NCI-H1105 treated with DMSO at 0.1 percent for 48 hours (cell line): ENCODE data around the gene CCDC40.
"Not testable (repeated sequence)": the region's sequence is repeated elsewhere in the genome, so short reads cannot be mapped to it uniquely, and the experiment has no call there.

Experiments
- DNase-seq: peaks from one replicate; lab custom pipeline; 2025; lab: John Stamatoyannopoulos, UW

CCDC40 gene

DNA sequence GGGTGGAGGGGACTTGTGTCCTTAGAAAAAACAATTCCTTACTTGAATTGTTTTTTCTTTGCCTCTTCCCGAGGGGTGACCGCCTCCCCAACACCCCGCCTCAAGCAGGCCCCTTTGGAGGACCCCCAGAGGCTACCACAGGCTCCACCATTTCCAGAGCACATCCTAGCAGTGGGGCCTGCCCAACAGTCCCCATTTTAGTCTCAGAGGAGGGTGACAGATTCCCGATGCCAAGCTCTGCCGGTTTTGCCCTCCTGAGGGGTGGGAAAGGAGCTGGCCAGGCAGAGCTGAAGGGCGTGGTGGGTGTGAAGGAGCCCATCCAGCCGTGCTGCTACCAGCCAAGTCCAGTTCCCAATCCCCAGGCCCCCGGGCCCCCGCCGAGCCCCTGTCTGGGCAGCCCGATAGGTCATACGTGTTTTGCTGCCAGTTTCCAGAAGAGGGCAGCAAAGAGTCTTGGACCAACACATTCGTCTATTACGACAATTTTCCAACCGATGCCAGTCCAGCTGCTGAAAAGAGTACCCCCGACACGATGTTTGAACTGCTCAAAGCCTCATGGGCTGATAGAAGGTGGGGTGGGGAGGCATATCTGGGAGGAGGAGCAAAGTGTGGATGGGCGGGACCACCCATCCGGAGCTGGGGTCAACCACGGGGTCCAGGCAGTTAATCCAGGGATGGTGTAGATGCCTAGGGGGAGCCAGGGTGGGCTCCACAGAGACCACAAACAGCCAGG is 46.1 kb downstream of the CCDC40 start:
- peak; percentile 69 for DNase-seq

DNA sequence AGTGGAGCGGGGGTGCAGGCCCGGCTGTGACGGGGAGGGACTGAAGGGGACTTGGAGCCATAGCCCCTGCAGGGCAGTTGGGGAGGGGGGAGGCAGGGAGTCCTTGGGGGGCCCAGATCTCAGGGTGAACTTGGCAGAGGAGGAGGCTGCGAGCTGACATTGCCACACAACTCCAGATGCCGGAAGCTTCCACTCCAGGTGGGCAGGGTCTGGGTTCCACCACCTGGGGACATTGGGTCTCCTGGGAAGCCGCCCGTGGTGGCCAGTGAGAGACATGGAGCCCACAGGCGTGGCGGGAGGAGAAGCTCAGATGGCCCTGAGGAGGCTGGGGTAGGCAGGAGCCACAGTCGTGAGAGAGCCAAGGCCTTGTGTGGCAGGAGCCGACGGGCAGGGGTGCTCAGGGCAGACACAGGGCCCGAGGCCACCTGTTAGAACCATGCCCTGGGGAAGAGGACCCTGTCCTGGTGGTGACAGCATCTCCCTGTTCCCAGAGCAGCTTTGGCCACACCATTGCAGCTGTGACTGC is 46.8 kb downstream of the CCDC40 start:
- DNase-seq = no peak

DNA sequence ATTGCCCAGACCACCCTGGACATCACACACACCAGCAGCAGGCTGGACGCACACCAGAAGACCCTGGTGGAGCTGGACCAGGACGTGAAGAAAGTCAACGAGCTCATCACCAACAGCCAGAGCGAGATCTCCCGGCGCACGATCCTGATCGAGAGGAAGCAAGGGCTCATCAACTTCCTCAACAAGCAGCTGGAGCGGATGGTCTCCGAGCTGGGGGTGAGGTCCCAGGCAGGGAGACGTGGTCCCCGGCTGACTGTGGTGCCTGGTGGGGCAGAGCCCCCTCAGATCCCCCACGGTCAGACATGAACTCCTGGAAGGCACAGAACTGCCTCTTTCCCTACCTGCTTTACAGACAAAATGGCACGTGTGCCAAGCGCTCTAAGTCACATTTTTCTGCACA is 48.3 kb downstream of the CCDC40 start:
- no peak for DNase-seq

DNA sequence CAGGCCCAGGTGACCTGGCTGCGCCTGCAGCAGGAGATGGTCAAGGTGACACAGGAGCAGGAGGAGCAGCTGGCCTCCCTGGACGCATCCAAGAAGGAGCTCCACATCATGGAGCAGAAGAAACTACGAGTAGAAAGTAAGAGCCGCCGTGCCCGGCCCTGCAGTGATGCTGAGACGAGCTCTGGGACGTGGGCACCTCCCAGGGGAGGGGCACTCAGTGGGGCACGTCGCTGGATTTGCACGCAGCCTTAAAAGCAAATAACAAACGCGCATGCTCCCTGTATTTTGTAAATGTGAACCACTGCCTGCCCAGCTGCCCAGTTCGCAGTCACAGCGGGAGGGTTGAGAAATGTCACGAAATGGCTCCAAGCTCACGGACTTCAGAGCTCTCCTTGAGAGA is 49.6 kb downstream of the CCDC40 start:
- DNase-seq = no peak

DNA sequence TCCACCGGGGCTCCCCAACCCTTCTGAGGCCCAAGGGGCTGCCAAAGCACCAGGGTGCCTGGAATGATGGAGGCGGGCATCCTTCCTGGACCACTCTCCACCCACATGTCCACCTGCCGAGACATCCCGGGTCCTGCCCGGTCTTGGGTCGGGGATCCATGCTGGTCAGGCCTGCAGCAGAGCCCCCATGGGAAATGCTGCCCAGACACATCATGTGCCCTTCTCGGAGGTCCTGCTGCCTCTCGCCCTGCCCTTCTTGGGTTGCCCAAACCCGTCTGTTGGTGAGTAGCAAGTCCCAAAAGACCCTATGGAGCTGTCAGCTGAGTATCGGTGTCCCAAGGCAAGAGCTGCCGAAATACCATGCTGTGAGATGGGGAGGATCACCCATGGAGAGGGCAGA is 50.2 kb downstream of the CCDC40 start:
- DNase-seq = no peak

DNA sequence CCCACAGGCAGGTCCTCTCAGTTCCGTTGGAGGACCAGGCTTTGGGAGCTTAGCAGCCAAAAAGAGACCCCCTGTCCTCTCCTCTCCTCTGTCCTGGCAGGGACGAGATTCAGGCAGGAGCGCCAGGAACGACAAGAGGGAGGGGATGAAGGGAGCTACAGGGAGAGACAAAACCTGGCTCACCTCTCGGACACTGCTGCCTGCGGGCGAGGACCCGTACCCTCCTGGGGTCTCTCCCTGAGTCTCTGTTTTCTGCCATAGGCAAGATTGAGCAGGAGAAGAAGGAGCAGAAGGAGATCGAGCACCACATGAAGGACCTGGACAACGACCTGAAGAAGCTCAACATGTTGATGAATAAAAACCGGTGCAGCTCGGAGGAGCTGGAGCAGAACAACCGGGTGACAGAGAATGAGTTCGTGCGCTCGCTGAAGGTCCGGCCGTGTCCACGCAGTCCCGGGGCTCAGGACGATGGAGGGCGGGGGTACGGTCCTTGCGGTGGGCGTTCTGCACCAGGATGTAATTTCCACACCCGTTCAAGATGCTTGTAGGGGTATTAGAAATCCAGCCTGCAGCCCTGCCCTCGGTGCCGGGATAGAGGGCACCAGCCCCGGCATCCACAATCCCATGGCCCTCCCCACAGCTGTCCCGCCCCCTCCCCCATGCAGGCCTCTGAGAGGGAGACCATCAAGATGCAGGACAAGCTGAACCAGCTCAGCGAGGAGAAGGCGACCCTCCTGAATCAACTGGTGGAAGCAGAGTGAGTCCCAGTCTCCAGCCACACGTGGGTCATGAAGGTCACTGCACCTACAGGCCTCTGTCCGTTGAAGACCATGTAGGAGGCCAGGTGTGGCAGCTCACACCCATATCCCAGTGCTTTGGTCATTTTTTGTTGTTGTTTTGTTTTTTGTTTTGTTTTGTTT is 51.2 kb downstream of the CCDC40 start:
- no peak for DNase-seq

DNA sequence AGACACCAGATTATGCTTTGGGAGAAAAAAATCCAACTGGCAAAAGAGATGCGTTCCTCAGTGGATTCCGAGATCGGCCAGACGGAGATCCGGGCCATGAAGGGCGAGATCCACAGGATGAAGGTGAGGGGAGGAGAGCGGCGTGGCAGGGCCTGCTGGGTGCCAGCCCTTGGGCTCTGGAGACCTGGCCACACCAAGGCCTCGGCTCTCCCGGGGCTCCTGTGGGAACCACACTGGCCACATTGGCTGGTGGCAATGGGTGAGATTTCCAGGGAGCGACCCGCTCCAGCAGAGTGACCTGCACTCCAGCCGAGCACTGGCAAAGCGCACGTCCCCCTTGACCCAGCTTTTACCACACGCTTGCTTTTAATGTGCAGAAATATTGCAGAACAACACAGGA is 53.3 kb downstream of the CCDC40 start:
- DNase-seq = no peak

DNA sequence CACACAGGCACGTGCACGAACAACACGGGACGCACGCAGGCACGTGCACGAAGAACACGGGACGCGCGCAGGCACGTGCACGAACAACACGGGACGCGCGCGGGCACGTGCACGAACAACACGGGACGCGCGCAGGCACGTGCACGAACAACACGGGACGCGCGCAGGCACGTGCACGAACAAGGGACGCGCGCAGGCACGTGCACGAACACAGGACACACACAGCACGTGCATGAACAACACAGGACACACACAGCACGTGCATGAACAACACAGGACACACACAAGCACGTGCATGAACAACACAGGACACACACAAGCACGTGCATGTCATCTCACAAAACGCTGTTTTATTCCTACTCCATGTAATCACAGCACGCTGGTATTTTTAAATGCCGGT is 53.7 kb downstream of the CCDC40 start:
- not testable (repeated sequence) for DNase-seq

DNA sequence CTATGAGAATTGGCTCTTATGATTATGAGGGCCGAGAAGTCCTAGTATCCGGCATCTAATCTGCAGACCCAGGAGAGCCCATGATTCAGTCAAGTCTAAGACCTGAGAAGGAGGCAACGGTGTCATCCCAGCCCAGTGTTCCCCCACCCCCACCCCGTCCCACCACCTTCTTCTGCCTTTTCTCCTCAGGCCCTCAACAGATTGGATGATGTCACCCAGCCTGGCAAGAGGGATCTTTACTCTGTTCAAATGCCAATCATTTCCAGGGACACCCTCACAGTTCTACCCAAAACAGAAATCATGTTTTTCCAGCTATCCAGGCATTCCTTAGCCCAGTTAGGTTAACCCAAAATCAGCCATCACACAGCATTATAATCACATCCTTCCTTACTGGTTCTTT is 54.9 kb downstream of the CCDC40 start:
- DNase-seq = no peak

DNA sequence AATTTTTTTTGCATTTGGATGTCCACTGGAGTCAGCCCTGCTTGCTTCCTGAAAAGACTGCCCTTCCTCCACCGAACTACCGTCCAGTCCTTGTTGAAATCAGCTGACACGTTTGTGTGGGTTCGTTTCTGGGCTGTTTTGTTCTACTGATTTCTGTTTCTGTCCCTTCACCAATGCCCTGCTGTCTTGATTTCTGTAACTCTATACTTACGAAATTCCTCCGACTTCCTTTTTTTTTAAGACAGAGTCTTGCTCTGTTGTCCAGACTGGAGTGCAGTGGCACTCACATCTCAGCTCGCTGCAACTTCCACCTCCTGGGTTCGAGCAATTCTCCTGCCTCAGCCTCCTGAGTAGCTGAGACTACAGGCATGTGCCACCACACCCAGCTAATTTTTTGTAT is 56.5 kb downstream of the CCDC40 start:
- DNase-seq = no peak

DNA sequence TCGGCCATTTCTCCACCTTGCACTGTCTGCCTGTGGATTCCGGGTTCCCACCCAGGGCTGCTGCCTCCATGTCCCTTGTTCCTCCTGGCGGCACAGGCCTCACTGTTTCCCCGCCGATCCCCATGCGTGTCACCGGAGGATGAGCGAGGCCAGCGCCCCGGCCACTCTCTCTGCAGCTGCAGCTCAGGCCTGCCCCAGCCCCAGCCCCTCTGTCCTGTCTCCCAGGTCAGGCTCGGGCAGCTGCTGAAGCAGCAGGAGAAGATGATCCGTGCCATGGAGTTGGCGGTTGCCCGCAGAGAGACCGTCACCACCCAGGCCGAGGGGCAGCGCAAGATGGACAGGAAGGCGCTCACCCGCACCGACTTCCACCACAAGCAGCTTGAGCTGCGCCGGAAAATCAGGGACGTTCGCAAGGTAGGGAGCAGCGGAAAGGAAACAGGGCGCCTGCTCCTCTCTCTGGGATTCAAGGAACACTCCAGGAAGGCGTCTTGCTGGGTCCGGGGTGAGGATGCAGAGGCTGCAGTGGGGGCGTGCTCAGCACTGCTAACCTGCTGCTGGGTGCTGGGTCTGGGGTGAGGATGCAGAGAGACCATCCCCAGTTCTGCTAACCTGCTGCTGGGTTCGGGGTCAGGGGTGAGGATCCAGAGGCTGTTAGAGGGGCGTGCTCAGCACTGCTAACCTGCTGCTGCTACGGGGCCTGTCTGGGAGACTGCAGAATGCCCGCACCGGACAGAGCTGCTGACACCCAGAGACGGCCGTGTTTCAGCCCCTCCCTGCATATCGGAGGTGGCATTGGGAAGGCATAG is 58.8 kb downstream of the CCDC40 start:
- DNase-seq = no peak

DNA sequence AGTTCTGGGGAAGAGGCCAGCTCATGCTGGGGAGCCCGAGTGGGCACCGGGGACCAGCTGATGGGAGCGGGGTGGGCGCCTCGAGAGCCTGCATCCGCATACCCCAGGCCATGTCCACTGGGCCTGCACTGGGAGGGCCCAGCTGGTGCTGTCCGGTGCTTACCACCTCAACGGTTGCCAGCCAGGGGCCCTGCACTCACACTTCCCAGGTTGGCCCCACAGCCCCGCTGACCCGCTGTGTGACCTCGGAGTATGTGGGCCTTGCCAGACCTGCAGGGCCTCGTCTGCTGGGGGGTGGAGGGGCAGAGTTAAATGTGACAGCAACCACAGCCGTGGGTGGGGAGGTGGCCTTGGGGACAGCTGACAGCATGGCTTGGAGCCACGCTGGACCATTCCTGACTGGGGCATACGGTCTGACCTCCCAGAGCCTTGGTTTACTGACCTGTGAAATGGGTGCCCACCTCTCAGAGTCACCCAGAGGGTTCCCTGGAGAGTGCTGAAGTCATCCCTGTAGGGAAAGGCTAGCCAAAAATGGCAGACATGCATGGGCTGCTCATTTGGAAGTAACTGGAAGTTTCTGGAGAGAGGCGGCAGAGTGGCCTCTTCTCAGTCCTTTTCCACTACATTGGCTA is 59.5 kb downstream of the CCDC40 start:
- DNase-seq = no peak

DNA sequence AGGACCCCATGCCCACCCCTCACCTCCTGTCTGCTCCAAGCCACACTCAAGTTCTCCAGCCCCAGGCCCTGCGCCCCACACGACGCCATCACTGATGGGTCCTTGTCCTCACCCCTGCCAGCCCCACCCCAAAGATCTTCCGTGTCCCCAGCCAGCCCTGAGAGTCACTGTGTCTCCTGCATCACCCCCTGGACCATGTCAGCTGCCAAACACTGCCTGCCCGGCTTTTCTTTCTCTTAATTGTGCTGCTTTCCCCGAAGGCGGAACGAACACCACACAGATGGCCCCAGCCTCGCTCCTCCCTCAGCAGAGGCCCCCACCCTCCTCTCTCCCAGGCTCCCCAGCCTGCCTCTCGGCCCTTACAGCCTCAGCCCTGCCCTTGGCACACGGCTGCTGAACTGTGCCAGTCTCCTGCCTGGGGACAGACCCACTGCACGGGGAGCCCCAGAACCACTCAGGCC is 60.1 kb downstream of the CCDC40 start:
- no peak for DNase-seq

DNA sequence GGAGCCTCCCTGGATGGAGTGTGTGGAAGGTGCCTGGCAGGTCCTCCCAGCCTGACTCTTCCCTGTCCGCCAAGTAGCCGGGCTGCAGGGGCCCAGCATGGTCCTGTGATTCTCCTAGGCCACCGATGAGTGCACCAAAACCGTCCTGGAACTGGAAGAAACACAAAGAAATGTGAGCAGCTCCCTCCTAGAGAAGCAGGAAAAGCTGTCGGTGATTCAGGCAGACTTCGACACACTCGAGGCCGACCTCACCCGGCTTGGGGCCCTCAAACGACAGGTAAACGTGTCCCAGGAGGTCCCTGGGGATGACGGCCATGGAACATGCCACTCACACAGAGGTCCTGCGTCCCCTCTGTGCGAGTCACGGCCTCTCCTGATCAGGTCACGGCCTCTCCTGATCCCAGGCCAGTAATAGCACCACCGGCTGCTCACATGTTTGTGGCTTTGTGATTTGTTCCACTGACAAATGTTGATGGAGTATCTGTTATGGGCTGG is 60.7 kb downstream of the CCDC40 start:
- no peak for DNase-seq

DNA sequence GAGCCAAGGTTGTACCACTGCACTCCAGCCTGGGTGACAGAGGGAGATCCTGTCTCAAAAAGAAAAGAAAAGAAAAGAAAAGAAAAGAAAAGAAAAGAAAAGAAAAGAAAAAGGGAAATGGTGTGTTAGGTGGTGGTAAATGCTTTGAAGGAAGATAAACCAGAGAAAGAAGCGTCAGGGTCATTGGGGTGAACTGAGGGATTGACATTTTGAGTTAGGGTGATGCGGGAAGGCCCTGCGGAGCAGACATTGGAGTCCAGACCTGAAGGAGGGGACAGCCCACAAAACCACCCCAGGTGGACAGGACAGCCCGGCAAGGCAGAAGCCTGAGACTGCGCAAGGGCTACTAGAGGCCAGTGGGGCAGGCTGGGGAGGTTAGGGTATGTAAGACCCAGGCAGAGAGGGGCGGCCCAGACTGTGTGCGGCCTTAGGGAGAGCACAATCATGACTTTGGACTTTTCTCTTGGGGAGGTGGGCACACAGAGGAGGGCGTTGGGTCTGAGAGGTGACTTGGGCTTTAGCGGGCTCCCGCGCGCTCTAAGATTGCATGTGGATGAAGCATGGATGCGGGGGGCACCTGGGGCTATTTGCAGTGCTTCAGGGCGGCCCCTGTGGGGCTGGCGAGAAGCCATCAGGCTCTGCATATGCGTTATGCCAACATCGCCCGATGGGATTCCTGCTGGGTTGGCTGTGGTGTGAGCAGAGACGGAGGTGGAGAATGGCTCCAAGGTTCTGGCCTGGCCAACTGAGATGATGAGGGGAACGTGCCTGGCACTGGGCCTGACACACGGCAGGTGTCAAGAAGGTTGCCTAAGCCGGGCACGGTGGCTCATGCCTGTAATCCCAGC is 61.6 kb downstream of the CCDC40 start:
- DNase-seq = no peak

DNA sequence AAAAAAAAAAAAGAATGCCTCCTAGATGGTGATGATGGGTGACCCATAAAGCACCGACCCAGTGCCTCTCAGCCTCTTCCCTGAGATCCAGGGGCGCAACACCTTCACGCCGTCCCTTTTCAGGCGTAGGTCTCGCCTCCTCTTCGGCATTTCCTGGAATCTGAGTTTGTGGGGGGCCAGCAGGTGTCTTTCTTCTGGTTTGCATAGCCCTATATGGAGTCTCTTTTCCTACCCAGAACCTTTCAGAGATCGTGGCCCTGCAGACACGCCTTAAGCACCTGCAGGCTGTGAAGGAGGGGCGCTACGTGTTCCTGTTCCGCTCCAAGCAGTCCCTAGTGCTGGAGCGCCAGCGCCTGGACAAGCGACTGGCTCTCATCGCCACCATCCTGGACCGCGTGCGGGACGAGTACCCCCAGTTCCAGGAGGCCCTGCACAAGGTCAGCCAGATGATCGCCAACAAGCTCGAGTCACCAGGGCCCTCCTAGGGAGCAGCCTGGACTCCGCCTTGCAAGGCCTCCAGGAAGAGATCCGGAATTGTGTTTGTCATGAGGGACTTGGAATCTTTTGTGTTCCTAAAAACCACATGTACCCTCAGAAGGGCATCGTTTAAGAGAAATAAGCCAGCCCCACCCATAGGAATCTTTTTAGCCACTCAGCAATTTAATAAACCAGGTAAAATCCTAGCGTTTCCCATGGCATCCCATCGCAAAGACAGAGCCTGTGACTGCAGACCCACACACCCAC is 63.0 kb downstream of the CCDC40 start:
- DNase-seq = no peak

DNA sequence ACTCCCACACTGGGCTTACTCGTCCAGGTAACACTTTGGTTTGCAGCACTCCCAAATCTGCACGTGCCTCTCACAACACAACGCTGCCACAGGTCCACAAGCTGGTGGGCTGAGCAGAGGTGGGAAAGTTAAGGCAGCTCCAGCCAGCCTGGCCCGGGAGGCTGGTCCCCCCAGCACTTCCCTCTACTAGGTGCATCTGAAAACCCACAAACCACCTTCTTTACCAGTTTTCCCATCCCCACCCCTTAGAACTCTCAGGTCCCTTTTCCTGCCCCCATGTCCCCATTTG is 63.5 kb downstream of the CCDC40 start:
- no peak for DNase-seq

DNA sequence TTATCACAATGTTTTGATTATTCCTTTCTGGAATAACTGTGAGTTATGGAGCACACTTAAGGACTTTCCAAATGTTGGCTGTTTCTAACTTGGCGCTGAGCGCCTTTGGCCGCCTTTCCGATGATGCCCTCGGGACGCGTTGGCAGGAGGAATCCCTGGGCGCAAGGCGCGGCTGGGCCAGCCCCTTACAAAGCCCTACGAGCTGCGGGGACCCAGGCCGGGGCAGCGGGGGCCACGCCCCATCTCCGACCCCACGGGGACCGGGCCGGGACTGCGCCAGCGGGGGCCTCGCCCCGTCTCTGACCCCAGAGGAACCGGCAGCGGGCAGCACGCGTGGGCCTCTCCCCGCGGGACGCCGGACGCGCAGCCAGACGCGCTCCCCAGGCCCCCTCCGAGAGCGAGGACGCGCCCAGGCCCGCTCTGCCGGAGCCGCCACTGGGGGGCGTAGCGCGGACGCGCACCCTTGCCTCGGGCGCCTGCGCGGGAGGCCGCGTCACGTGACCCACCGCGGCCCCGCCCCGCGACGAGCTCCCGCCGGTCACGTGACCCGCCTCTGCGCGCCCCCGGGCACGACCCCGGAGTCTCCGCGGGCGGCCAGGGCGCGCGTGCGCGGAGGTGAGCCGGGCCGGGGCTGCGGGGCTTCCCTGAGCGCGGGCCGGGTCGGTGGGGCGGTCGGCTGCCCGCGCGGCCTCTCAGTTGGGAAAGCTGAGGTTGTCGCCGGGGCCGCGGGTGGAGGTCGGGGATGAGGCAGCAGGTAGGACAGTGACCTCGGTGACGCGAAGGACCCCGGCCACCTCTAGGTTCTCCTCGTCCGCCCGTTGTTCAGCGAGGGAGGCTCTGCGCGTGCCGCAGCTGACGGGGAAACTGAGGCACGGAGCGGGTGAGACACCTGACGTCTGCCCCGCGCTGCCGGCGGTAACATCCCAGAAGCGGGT is 64.8 kb downstream of the CCDC40 start, which contains the start of gene GAA:
GAA (plus strand) TSS at position 571 of the 935 bp plus-strand sequence. CDS start 3,006 bp downstream, outside the sequence.
- DNase-seq = peak; percentile 70
